Measurements from ENCODE around the gene TMOD3.

Gene TMOD3

GRCh38 chr15:51828621-51829375 lies 655 bp upstream of the TMOD3 start:
- no peak for DNase-seq

DNA sequence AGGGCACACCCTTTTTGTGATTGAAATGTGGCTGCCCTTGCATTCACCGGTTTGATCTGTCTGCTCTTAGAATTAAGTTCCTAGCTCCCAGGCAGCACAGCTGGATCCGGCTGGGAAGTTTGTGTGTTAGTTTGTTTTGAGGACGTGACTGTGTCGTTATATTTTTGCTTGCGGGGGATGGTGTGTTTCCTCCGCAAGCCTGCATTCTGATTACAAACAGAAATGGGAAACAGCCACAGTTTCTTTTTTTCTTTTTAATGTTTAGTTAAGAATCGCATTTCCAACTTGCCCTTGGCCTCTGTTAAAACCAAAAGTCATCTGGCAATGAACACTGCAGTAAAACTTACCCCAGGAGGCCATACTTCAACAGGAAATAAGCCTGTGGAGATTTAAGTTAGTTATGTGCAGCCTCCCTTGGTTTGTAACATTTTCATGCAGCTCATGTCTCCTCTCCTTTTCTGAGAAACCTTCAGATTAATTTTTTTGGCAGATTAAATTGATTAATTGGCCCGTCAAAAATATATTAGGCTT lies 888 bp downstream of the TMOD3 start:
- DNase-seq = no peak

DNA sequence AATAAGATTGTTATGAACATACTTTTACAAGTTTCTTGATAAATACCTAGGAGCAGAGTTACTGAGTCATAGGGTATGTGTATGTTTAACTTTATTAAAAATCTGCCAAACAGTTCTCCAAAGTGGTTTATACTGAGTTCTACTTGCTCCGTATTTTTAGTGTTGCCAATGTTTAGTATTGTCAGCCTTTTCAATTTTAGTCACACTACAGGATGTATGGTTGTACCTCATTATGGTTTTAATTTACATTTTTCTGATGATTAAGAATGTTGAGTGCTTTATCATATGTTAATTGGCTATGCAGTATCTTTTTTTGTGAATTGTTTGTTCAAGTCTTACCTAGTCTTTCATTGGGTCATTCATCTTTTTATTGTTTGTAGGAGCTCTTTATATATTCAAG lies 4.3 kb downstream of the TMOD3 start:
- no peak for DNase-seq

- no peak for DNase-seq
These were observed 8.4 kb downstream of the TMOD3 start for GRCh38 chr15:51837792-51838251.

GRCh38 chr15:51838270-51838669 lies 8.8 kb downstream of the TMOD3 start:
- DNase-seq = no peak

DNA sequence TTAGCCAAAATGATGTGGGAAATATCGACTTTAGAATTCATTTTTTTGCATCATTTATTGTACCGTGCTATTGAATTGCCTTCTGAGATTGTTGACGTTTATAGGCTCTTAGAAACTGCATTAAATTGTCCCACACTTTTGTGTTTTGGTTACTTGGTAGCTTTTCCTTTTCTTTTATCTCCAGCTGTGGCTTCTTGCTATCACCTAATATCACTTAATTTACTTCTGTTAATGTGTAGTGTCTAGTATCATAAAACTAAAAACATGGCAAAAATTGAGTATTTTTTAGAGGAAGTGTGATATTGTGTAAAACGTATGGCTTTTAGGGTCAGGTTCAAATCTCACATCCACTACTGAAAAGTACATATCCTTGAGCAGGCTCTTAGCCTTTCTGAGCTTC lies 11.2 kb downstream of the TMOD3 start:
- no peak for DNase-seq

DNA sequence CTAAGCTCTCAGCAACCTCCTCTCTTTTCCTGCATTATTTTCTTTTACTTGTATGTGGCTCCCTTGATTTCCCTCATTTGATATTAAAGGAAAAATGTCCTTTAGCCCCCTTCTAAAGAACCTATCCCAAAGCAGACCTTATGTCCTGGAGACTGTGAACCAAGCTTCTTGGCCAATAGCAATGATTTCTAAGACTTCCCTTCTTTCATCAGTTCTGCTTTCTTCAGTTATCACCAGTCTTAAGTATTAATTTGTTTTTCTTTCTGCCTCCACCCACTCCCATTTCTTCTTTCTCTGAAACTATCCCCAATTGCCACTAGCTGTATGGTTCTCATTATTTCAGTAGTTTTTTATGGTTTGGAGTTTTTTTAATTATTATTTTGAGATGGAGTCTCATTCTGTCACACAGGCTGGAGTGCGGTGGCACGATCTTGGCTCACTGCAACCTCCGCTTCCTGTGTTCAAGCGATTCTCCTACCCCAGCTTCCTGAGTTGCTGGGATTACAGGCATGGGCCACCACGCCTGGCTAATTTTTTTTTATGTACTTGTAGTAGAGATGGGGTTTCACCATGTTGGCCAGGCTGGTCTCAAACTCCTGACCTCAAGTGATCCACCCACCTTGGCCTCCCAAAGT lies 12.1 kb downstream of the TMOD3 start:
- DNase-seq = no peak

- DNase-seq = no peak
These were observed 12.8 kb downstream of the TMOD3 start for GRCh38 chr15:51842265-51842664.

- DNase-seq = no peak
These were observed 13.6 kb downstream of the TMOD3 start for GRCh38 chr15:51842852-51843737.

DNA sequence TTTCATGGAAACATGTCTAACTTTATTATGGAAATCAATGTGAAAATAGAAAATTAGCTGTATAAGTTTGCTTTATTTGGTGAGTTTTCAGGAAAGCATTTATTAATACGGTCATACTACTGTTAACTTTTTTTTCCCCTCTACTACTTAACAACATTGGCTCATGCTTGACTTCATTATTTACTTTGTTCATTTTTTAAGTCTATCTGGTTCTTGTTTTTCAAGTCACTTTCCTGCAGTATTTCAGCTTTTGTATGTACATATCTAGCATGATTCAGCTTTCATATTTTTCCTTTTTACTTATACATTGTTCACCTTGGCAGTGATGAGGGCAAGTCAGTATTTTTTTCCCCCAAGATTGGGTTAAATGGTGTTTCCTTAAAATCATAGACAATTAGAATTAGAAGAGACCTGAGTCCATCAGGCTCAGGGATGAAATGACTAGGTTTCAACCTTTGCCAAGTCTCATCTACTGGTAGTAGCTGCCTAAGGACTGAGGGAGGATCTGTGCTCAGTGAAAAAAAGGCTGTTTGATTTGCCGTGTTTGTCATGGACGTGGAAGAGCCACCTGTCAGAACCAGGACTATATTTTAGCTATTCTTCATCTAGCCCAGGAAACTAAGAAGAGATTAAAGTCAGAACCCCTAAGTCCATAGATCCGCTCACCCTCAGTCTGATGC lies 15.4 kb downstream of the TMOD3 start:
- DNase-seq = no peak

GRCh38 chr15:51846066-51846462 lies 16.6 kb downstream of the TMOD3 start:
- DNase-seq = no peak

DNA sequence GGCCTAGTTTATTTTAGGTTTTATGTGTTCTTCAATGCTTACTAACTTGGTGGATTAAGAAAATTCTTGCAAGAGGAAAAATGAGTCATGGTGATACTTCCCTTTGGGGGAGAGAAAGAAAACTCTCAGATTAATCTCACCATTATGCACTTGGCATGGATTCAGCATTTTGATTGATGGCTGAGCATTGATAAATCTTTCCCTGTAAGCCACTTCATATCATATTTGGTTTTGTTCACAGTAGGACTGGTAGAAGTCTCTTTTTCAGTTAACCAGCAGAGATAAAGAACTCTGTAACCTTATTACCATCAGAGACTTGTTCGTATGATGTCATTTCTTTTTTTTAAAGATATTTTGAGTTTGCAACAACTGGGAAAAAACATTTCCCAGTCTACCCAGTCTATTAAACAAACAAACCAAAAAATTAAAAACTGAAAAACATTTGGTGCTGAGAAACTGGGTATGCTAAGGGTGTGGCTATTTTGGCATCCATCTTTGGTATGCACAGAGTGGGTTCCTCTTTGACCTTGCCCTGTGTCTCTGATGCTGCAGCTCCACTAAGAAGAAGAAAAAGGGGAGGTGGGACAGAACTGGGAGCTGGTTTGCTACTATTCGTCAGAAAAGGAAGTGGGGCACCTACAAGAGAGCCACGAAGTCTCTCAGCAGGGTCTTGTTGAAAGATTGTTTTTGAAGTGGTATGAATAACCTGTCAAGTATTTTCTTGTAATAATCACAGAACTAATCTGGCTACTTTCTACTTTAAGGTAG lies 17.2 kb downstream of the TMOD3 start:
- no peak for DNase-seq

GRCh38 chr15:51848811-51849210 lies 19.4 kb downstream of the TMOD3 start:
- no peak for DNase-seq

GRCh38 chr15:51849860-51850259 lies 20.4 kb downstream of the TMOD3 start:
- no peak for DNase-seq

DNA sequence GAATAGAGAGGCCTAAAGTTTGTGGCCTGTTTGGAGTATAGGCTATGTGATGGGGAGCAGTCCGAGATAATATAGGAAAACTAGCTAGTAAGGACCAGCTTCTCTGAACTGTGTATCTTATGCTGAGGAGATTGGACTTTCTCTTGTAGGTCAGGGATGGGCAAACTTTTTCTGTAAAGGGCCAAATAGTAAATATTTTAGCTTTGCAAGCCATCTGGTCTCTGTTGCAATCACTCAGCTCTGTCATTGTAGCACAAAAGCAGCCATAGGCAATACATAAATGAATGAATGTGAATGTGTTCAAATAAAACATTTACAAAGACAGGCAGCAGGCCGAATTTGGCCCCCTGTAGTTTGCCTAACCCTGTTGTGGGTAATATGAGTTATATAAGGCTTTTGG lies 24.5 kb downstream of the TMOD3 start:
- DNase-seq = no peak

GRCh38 chr15:51855612-51856011 lies 26.2 kb downstream of the TMOD3 start:
- no peak for DNase-seq

GRCh38 chr15:51856714-51857380 lies 27.4 kb downstream of the TMOD3 start:
- DNase-seq = no peak

- no peak for DNase-seq
These were observed 32.3 kb downstream of the TMOD3 start for GRCh38 chr15:51861557-51862359.

GRCh38 chr15:51863131-51863530 lies 33.7 kb downstream of the TMOD3 start:
- DNase-seq = no peak

GRCh38 chr15:51864408-51865056 lies 35.1 kb downstream of the TMOD3 start:
- no peak for DNase-seq

All from NCI-H1930 (cell line).